ENCODE data around the gene TBC1D30. TPM values are rescaled to one million over a fixed set of nuclear protein-coding genes. Genes with fewer than 3 reads are reported as not detected.

The TBC1D30 gene
- total RNA-seq, 4 donors from 2014 or later = 7.0 to 31.3 (median 9.0) TPM

DNA sequence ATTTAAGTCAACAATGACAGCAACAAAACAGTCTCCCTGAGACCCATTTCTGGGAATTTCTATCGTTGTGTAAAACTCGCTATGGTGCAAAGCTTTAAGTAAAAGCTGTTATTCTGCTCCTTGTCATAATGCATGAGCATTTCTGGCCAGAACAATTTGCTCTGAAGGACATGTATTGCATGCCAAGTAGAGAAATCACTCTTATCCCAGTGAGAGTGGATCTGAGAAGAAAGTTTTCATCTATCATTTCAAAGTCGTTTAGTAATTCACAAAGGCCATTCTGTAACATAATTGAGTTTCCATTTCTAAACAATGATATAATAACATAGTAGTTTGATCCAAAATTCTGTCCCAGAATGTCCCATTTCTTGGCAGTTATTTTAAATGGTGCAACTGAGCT, 86.6 kb downstream of the TBC1D30 start:
- no peak overlapping the region for H3K27ac ChIP-seq
- no peak for DNase-seq
- 63 to 77% methylated on average over 3 of the region's 3 CpGs for WGBS, 2 donors
- no peaks in the 10 kb centered on the region for H3K9me3 ChIP-seq
- H3K27me3 ChIP-seq = no peaks in the 10 kb centered on the region
- H3K4me1 ChIP-seq = no peaks in the 10 kb centered on the region
- TF ChIP-seq, protein P1, sequence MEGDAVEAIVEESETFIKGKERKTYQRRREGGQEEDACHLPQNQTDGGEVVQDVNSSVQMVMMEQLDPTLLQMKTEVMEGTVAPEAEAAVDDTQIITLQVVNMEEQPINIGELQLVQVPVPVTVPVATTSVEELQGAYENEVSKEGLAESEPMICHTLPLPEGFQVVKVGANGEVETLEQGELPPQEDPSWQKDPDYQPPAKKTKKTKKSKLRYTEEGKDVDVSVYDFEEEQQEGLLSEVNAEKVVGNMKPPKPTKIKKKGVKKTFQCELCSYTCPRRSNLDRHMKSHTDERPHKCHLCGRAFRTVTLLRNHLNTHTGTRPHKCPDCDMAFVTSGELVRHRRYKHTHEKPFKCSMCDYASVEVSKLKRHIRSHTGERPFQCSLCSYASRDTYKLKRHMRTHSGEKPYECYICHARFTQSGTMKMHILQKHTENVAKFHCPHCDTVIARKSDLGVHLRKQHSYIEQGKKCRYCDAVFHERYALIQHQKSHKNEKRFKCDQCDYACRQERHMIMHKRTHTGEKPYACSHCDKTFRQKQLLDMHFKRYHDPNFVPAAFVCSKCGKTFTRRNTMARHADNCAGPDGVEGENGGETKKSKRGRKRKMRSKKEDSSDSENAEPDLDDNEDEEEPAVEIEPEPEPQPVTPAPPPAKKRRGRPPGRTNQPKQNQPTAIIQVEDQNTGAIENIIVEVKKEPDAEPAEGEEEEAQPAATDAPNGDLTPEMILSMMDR (IDR thresholded peaks at IDR 0.05) = no peak
- TF ChIP-seq POLR2A (IDR thresholded peaks at IDR 0.05) = no peak
- no peaks in the 10 kb centered on the region for H3K36me3 ChIP-seq
- intact Hi-C loops (cut with DNase I) = no loop called here
- no peak overlapping the region for H3K4me3 ChIP-seq (replicated peaks in 1 of 3)

DNA sequence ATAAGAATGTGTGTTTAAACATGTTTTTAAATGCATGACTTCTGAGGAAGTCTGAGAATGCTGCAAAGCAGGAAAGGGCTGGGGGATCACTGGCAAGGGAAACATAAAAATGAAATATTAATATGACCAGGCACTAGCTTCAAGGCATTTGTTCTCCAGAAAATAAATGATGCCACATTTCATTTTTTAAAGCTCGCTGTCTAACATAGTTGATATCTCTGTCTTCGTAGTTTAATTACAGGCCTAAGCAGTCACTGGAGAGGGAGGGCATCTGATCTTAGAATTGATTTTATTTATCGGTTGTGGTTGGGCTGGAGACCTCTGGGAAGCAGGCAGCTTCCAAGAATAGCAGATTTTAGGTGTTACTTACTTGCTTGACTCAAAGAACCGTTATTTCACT, 87.5 kb downstream of the TBC1D30 start:
- intact Hi-C loops (cut with DNase I) = no loop called here
- H3K4me1 ChIP-seq = no peaks in the 10 kb centered on the region
- no peaks in the 10 kb centered on the region for H3K9me3 ChIP-seq
- no peaks in the 10 kb centered on the region for H3K27me3 ChIP-seq
- no peaks in the 10 kb centered on the region for H3K36me3 ChIP-seq
- whole genome bisulfite sequencing, 2 donors = 70 to 78% methylated on average over 4 of the region's 4 CpGs
- no peak overlapping the region for H3K4me3 ChIP-seq (replicated peaks in 1 of 3)
- no peak overlapping the region for H3K27ac ChIP-seq
- no peak for DNase-seq
- TF ChIP-seq, protein P1 (IDR thresholded peaks at IDR 0.05) = no peak
- no peak for TF ChIP-seq POLR2A (IDR thresholded peaks at IDR 0.05)

DNA sequence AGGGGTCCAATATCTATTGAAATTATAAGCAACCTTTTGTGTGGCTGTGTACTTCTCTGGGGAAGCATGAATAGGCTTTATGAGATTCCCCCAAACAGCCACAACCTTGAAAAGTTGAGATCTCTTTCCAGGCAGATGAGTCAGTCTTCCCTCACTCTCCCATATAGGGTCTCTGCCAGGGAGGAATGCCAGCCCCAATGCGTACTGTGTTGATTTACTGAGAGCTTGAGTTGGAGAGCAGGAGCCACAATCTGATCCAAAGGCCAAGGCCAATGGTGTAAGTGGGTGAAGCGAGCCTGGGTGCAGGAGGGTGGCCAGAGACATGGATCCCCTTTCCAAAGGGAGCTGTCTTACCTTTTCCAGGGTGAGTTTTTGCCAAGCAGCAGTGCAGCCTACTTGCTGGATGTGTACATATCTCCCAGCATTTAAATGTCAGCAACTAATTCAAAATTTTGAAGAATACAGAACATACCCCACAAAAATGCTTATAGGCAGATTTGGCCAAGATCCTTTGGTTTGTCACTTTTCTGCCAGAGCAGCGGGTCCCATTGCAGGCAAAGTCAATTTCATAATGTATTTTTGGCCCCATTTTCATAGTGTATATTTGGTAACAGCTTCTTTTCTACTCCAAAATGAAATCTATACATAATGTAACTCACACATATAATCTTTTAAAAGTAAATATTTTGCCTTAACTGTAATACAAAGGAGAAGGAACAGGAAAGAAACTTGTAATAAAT, 88.2 kb downstream of the TBC1D30 start:
- Histone ChIP-seq H3K4me1 (no peaks in the 10 kb centered on the region), H3K27ac (no peak overlapping the region), H3K36me3 (no peaks in the 10 kb centered on the region), H3K9me3 (no peaks in the 10 kb centered on the region), H3K4me3 (replicated peaks in 1 of 3) (no peak overlapping the region), H3K27me3 (no peaks in the 10 kb centered on the region)
- 83 to 92% methylated on average over 2 to 3 of the region's 3 CpGs for WGBS, 2 donors
- intact Hi-C loops (cut with DNase I) = no loop called here
- TF ChIP-seq, protein P1 (IDR thresholded peaks at IDR 0.05) = no peak
- no peak for TF ChIP-seq POLR2A (IDR thresholded peaks at IDR 0.05)
- DNase-seq = no peak

DNA sequence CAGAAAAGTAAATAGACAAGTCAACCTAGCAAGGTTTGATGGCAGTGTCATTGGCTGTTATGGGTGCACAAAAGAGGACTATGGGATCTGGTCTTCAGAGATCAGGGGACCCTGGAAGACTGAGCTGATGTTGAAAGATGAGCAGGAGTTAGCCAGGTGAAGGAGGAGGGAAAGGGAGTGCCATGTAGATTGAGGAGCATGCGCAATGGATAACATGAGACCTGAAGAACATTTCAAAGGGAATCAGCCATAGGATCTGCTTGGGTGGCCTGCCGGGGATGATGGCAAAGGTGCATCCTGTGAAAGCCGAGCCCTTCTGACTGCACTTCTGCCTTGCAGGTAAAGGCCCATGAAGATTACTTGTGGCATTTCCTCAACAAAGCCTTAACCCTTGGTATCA, 90.8 kb downstream of the TBC1D30 start:
- Histone ChIP-seq H3K27me3 (no peaks in the 10 kb centered on the region), H3K36me3 (no peaks in the 10 kb centered on the region), H3K4me3 (replicated peaks in 1 of 3) (no peak overlapping the region), H3K27ac (no peak overlapping the region), H3K4me1 (no peaks in the 10 kb centered on the region), H3K9me3 (no peaks in the 10 kb centered on the region)
- no peak for TF ChIP-seq POLR2A (IDR thresholded peaks at IDR 0.05)
- TF ChIP-seq, protein P1 (IDR thresholded peaks at IDR 0.05) = no peak
- DNase-seq = no peak
- intact Hi-C loops (cut with DNase I) = no loop called here
- 91 to 92% methylated on average over 3 of the region's 3 CpGs for WGBS, 2 donors

DNA sequence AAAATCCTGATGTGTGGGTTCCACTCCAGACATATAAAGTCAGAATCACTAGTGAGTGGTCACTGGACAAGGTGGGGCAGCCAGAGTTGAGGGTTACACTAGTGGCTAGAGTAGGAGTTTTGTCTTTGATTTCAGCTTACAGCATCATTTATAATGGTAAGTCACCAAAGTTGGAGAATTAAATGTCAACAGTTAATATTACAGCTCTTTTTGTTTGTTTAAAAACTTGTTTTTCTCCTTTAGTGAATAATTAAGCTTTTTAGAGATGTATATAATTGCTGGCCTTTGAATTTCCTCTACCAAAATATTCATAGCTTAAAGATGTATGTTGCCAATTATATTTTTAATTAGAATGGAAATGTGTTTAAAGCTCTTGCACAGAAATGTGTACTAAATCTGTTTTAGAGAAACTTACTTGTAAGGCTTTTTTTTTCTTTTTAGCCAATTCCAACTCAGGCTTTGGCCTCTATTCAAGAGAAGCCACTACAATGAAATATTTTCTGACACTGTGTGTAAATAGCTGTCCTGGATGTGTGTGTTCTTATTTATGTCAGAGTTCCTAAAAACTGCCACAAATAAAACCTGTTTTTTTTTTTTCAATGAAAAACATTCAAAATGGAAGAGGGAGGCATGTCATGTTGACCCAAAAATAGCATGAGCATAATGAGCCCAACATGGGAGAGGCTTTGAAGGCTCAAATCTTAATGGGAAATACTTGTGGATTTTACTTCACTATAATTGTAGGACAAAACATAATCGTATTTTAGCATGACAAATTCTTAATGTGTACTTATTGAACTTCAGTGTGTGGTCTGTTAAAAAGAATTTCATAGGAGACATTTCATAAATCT, 92.2 kb downstream of the TBC1D30 start:
- no peak for DNase-seq
- no peaks in the 10 kb centered on the region for H3K36me3 ChIP-seq
- no peaks in the 10 kb centered on the region for H3K9me3 ChIP-seq
- WGBS, 2 donors = 78 to 81% methylated on average over 1 of the region's 1 CpG
- H3K27me3 ChIP-seq = no peaks in the 10 kb centered on the region
- no peak overlapping the region for H3K4me3 ChIP-seq (replicated peaks in 1 of 3)
- TF ChIP-seq POLR2A (IDR thresholded peaks at IDR 0.05) = no peak
- TF ChIP-seq, protein P1 (IDR thresholded peaks at IDR 0.05) = no peak
- no peaks in the 10 kb centered on the region for H3K4me1 ChIP-seq
- intact Hi-C loops (cut with DNase I) = no loop called here
- no peak overlapping the region for H3K27ac ChIP-seq
